Neural crest cell (in vitro differentiated cells): ENCODE results near the gene ATAD1. TPM values are rescaled to one million over a fixed set of nuclear protein-coding genes. Genes with fewer than 3 reads are reported as not detected.

Experiments used
- DNase-seq: peaks from one replicate; pipeline ENCODE4 v3.0.0; 2021; ENCODE audit warnings: low read depth, mixed read lengths, low spot score
- H3K27ac Mint-ChIP-seq: one replicate; pipeline ENCODE4 v1.8.0; 2021; ENCODE audit warnings: mild to moderate bottlenecking, mixed read lengths; ENCODE audit not compliant: unreplicated experiment
- H3K27me3 Mint-ChIP-seq: 2 replicates; pipeline ENCODE4 v1.8.0; 2021; ENCODE audit warnings: low read depth, mild to moderate bottlenecking, mixed read lengths
- H3K36me3 Mint-ChIP-seq: 2 replicates; pipeline ENCODE4 v1.8.0; 2021; ENCODE audit warnings: low read depth, mild to moderate bottlenecking, mixed read lengths
- H3K4me1 Mint-ChIP-seq: 2 replicates; pipeline ENCODE4 v1.8.0; 2021; ENCODE audit warnings: mixed read lengths
- H3K4me3 Mint-ChIP-seq: one replicate; pipeline ENCODE4 v1.8.0; 2021; ENCODE audit warnings: mild to moderate bottlenecking, mixed read lengths
- H3K9me3 Mint-ChIP-seq: 2 replicates; pipeline ENCODE4 v1.8.0; 2021; ENCODE audit warnings: mixed read lengths
- CTCF ChIP-seq: fragments of 200-600 bp; sonication (generic); conservative IDR thresholded peaks from 2 replicates; pipeline ENCODE4 v1.5.0; 2021; ENCODE audit warnings: antibody characterized with exemption, mild to moderate bottlenecking
- total RNA-seq: library from RNA; stranded (reverse); gene quantifications from 2 replicates; pipeline ENCODE4 v1.2.1, GENCODE V29; 2021

Gene ATAD1
- total RNA-seq, 1 donor from 2014 or later: 43.6 TPM

- Mint-ChIP-seq H3K27me3 (no peaks in the 10 kb centered on the region), H3K4me1 (no peaks in the 10 kb centered on the region), H3K4me3 (no peak overlapping the region), H3K27ac (no peak overlapping the region), H3K36me3 (peaks cover 12% of the 10 kb centered on the region), H3K9me3 (no peaks in the 10 kb centered on the region)
- no peak for DNase-seq
- TF ChIP-seq CTCF: no peak
Observed at GRCh38 chr10:87757685-87758084, 60.3 kb downstream of the ATAD1 start.

GRCh38 chr10:87753995-87754866 is 63.8 kb downstream of the ATAD1 start:
- Mint-ChIP-seq H3K27ac (no peak overlapping the region), H3K27me3 (no peaks in the 10 kb centered on the region), H3K9me3 (no peaks in the 10 kb centered on the region), H3K4me3 (no peak overlapping the region), H3K4me1 (peaks cover 4% of the 10 kb centered on the region), H3K36me3 (peaks cover 10% of the 10 kb centered on the region)
- no peak for TF ChIP-seq CTCF
- DNase-seq: no peak

GRCh38 chr10:87752566-87752965 is 65.5 kb downstream of the ATAD1 start:
- Mint-ChIP-seq H3K9me3 (peaks cover 3% of the 10 kb centered on the region), H3K27ac (no peak overlapping the region), H3K4me3 (no peak overlapping the region), H3K36me3 (peaks cover 10% of the 10 kb centered on the region), H3K4me1 (peaks cover 4% of the 10 kb centered on the region), H3K27me3 (no peaks in the 10 kb centered on the region)
- no peak for TF ChIP-seq CTCF
- no peak for DNase-seq

- no peak for DNase-seq
- Mint-ChIP-seq H3K4me1 (peaks cover 4% of the 10 kb centered on the region), H3K27me3 (no peaks in the 10 kb centered on the region), H3K9me3 (peaks cover 3% of the 10 kb centered on the region), H3K36me3 (peaks cover 10% of the 10 kb centered on the region), H3K4me3 (no peak overlapping the region), H3K27ac (no peak overlapping the region)
- TF ChIP-seq CTCF: no peak
Observed at GRCh38 chr10:87751274-87751673, 66.8 kb downstream of the ATAD1 start.

GRCh38 chr10:87750817-87751216 is 67.2 kb downstream of the ATAD1 start:
- DNase-seq: no peak
- H3K27ac Mint-ChIP-seq: no peak overlapping the region
- H3K36me3 Mint-ChIP-seq: peaks cover 10% of the 10 kb centered on the region
- peaks cover 4% of the 10 kb centered on the region for H3K4me1 Mint-ChIP-seq
- no peak overlapping the region for H3K4me3 Mint-ChIP-seq
- H3K9me3 Mint-ChIP-seq: peaks cover 3% of the 10 kb centered on the region
- H3K27me3 Mint-ChIP-seq: no peaks in the 10 kb centered on the region
- no peak for TF ChIP-seq CTCF
